ENCODE data around the gene KCNQ1OT1.

The KCNQ1OT1 gene

GRCh38 chr11:2666401-2666741 is 33.4 kb downstream of the KCNQ1OT1 start:
- no peak for DNase-seq

- DNase-seq = no peak
Measured at GRCh38 chr11:2665526-2666400, 34.0 kb downstream of the KCNQ1OT1 start.

GRCh38 chr11:2664791-2665525 is 34.8 kb downstream of the KCNQ1OT1 start:
- no peak for DNase-seq

- DNase-seq = no peak
Measured at GRCh38 chr11:2664376-2664775, 35.4 kb downstream of the KCNQ1OT1 start.

- DNase-seq = no peak
Measured at GRCh38 chr11:2663915-2664314, 35.9 kb downstream of the KCNQ1OT1 start.

GRCh38 chr11:2663506-2663905 is 36.3 kb downstream of the KCNQ1OT1 start:
- no peak for DNase-seq

- no peak for DNase-seq
Measured at GRCh38 chr11:2662430-2663299, 37.1 kb downstream of the KCNQ1OT1 start.

GRCh38 chr11:2662024-2662312 is 37.8 kb downstream of the KCNQ1OT1 start:
- no peak for DNase-seq

GRCh38 chr11:2661173-2662023 is 38.4 kb downstream of the KCNQ1OT1 start:
- DNase-seq = no peak

GRCh38 chr11:2660357-2660939 is 39.3 kb downstream of the KCNQ1OT1 start:
- no peak for DNase-seq

- DNase-seq = no peak
Measured at GRCh38 chr11:2657697-2658284, 42.0 kb downstream of the KCNQ1OT1 start.

- DNase-seq = no peak
Measured at GRCh38 chr11:2656859-2657258, 42.9 kb downstream of the KCNQ1OT1 start.

GRCh38 chr11:2655834-2656622 is 43.8 kb downstream of the KCNQ1OT1 start:
- no peak for DNase-seq

- DNase-seq = no peak
Measured at GRCh38 chr11:2655016-2655719, 44.6 kb downstream of the KCNQ1OT1 start.

GRCh38 chr11:2653930-2654739 is 45.7 kb downstream of the KCNQ1OT1 start:
- DNase-seq = no peak

GRCh38 chr11:2653198-2653551 is 46.6 kb downstream of the KCNQ1OT1 start:
- no peak for DNase-seq

- DNase-seq = no peak
Measured at GRCh38 chr11:2652333-2653197, 47.2 kb downstream of the KCNQ1OT1 start.

- no peak for DNase-seq
Measured at GRCh38 chr11:2651826-2652271, 47.9 kb downstream of the KCNQ1OT1 start.
